Effector CD4-positive, alpha-beta T cell (primary cell): ENCODE data around the gene PTPN1.
"Not testable (repeated sequence)": the region's sequence is repeated elsewhere in the genome, so short reads cannot be mapped to it uniquely, and the experiment has no call there.

Experiments
- DNase-seq: peaks from one replicate; pipeline ENCODE4 v3.0.0-alpha.2; 2020
- total RNA-seq: gene quantifications from one replicate; lab custom pipeline; 2026; lab: John Stamatoyannopoulos, UW

Gene PTPN1
- total RNA-seq: 136 reads per million, percentile 88 among the genes with 10 or more reads in this experiment

DNA sequence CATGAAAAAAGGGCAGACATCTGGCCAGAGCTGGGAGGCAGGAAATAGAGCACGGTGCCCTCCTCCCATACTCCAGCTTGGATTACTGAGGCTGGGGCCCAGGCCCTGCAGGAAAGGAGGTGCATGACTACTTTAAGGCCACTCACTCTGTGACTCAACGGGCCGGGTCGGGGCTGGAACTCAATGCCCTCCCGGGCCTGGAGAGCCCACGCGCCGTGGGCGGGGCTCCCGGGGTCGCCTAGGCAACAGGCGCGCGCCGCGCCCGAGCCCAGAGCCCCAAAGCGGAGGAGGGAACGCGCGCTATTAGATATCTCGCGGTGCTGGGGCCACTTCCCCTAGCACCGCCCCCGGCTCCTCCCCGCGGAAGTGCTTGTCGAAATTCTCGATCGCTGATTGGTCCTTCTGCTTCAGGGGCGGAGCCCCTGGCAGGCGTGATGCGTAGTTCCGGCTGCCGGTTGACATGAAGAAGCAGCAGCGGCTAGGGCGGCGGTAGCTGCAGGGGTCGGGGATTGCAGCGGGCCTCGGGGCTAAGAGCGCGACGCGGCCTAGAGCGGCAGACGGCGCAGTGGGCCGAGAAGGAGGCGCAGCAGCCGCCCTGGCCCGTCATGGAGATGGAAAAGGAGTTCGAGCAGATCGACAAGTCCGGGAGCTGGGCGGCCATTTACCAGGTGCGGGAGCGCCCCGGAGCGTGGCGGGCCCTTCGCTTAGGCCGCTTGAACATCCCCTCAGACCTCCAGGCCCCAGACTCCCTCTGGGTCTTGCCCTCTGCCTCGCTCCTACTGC lies at the start of gene PTPN1:
Gene PTPN1, plus strand, starts transcription at position 461 of the 783 bp plus-strand sequence. Its CDS starts 145 bp downstream, at position 606.
- peak; percentile 98 for DNase-seq

GRCh38 chr20:50460608-50461267 lies 49.4 kb upstream of the PTPN1 start:
- DNase-seq: peak; percentile 64

DNA sequence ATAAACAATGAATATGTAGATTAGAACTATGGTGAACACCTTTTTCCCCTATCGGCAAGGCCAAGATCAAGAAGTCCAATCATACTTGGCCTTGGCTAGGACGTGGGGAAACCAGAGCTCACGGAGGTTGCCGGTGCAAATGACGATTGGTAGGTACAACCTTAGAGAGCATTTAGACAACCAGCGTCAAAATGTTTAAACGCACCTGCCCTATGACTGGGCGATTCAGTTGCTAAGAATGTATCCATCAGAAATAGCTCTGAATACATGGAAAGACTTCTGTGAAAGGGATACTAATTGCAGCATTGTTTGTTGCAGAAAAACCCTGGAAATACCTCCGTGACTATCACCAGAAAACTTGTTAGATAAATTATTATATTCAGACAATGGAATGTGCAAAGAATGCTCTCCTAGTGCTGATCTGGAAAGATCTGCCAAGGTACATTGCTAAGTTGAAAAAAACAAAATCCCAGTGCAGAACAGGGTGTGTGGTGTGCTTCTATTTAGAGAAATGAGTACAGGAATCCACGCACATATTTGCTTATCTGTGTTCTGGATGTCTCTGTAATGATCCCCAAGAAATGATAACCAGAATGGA lies 48.0 kb upstream of the PTPN1 start:
- no peak for DNase-seq

GRCh38 chr20:50464026-50464724 lies 46.0 kb upstream of the PTPN1 start:
- DNase-seq: peak; percentile 30

DNA sequence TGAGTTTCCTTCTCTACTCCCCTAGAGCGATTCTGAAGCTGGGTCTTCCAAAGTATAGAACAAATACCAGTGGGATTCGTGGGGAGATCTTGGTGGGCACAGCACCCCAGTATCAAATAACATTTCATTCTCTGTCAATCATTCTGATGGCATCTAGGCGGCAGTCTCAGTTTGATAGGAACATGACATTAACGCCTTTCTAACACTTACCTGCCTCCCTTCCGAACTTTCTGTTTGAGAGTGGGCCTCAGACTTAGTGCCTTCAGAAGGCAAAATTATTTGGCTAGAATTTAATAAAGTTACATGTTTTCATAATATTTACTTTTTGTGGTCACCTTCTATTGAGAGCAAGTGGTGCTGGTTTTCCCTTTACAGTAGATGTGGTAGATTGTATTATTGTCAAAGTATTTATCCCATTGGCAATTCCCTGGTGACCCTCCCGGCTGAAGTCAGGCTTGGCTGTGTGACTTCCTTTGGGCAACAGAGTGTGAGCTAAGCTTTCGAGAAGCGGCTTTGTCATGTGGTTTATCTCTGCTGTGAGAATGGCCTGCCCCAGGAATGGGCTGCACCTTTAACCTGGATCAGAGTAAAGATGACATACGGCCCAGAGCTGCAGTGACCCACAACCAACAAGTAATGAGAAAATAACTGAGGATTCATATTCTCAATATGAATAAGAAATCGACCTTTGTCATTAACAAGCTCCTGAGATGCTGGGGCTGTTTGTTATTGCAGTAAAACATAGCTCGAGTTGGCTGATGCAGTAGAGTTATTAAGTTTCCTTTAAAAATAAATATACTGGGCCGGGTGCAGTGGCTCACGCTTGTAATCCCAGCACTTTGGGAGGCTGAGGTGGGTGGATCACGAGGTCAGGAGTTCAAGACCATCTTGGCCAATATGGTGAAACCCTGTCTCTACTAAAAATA lies 45.2 kb upstream of the PTPN1 start:
- no peak for DNase-seq

DNA sequence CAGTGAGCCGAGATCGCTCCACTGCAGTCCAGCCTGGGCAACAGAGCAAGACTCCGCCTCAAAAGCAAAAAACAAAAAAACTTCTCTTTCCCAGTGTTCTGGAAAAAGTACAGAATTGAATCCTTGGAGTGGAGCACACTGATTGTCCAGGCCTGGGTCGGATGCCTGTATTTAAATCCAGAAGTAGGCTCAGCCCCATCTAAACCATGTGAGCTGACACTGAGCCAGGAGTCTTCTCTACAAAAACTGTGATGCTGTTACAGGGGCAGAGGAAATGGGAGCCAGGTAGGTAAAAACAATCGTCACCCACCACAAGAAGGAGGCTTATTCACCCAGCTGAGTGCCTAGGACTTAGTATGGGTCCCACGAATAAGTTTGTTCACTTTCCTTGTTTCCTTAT lies 43.0 kb upstream of the PTPN1 start:
- DNase-seq: no peak

DNA sequence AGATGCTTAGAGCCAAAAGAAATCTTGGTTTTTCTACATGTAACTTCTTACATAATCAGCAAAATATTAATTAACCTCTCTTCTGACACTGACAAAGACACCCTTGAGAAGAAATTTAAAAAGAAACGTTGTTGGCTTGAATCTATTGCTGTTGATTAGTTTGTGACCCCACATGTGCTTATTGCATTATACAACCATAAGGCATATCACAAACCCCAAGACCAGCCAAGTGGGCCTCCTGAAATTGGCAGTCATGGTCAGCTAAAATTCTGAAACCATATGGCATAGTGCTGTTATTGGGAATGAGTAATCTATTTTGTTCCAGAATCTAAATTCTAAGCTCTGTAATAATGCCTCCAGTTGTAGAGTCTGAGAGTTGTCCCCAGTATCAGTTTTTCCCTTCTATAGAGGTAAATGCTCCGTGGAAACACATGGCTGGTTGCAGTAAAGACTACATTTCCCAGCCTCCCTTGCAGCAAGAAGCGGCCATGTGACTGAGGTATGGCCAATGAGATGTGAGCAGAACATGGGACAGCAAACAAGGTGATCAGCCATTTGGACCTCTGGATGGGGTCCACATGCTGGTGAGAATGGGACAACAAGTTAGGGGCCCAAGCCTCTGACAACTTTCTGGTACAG lies 42.3 kb upstream of the PTPN1 start:
- no peak for DNase-seq

DNA sequence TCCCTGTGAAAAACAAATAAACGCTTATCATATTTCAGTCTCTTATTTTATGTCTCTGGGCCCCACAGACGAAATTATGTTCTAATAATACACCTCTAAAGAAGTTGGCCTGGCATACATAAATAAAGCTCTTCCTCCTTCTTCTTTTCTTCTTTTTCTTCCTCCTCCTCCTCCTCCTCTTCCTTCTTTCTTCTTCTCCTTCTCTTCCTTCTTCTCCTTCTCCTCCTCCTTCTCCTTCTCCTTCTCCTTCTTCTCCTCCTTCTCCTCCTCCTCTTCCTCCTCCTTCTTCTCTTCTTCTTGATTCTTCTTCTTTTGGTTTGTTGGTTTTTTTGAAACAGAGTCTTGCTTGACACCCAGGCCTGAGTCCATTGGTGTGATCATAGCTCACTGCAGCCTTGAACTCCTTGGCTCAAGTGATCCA lies 41.8 kb upstream of the PTPN1 start:
- DNase-seq: no peak

GRCh38 chr20:50469176-50469723 lies 40.9 kb upstream of the PTPN1 start:
- no peak for DNase-seq

- no peak for DNase-seq
Observed at GRCh38 chr20:50469796-50470195, 40.4 kb upstream of the PTPN1 start.

DNA sequence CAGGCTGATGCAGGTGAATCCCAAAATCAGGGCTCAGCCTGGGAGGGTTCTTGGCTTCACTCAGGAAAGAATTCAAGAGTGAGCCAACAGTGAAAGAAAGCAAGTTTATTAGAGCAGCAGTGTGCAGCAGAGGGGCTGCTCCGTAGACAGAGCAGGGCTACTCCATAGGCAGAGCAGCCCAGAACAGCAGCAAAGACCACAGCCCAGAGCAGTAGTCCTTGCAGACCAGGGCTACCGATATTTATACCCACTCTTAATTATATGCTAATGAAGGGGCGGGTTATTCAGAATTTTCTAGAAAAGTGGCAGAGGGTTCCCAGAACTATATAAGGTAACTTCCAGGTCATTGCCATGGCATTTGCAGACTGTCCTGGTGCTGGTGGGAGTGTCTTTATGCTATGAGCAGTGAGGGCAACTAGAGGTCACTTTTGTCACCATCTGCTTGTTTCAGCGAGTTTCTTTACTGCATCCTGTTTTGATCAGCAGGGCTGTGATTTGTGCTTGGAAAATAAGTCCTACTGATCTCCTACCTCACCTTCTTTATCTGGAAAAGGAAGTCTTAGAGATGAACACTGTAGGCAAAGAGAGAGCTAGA lies 39.8 kb upstream of the PTPN1 start:
- no peak for DNase-seq

- no peak for DNase-seq
Observed at GRCh38 chr20:50471231-50471630, 39.0 kb upstream of the PTPN1 start.

- DNase-seq: no peak
Observed at GRCh38 chr20:50472693-50473664, 37.2 kb upstream of the PTPN1 start.

- DNase-seq: not testable (repeated sequence)
Observed at GRCh38 chr20:50474356-50474755, 35.8 kb upstream of the PTPN1 start.

DNA sequence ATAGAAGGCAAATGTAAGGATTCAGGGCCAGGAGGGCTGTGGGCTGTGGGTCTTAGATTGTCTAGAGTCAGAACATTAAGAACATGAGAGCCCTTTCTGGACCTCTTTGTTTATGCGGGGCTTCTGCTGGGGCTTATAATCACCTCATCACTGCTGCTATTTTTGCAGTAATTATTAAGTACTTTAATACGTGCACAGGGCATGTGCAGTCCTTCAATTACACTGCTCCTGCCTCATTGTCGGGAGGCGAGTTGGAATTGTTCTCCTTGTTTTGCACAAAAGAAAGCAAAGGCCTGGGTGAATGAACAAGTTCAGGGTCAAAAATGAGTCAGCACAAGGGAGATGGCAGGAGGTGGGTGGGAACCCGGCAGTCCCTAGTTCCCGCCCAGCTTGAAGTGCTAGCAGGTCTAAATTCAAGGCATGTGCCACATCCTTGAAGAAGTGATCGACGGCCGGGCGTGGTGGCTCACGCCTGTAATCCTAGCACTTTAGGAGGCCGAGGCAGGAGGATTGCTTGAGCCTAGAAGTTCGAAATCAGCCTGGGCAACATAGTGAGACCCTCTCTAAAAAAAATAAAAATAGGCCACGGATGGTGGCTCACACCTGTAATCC lies 34.4 kb upstream of the PTPN1 start:
- no peak for DNase-seq

- no peak for DNase-seq
Observed at GRCh38 chr20:50477239-50477872, 32.8 kb upstream of the PTPN1 start.

DNA sequence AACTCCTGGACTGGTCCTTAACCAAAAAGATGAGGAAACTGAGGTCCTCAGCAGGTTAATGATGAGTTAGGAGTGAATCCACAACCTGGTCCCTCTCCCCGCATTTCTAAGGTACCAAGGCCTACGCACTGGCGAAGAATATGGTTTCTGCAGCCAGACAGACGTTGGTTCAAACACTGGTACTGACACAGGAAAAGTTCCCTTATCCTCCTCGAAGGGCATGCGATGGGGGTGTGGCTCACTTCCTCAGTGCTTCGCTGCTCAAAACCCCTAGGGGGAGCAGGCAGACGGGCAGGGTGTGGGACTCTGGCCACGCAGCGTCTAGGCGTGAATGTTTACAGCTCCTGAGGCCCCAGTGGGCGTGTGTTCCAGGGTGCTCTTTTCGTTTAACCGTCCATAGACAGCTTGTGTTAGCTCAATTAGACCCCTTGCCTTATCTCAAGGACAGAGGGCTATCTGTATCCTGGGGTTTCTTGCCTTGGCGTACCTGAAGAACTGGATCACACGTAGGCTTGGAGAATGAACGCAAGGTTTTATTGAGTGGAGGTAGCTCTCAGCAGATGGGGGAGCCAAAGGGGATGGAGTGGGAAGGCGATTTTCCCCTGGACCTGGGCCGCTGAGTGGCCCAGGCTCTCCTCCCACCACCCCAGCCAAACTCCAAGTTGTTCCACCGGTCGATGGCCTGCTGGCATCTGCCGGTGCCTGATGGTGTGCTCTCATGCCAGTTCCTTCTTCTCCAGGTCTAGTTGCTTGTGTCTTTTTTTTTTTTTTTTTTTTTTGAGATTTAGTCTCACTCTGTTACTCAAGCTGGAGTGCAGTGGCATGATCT lies 31.8 kb upstream of the PTPN1 start:
- DNase-seq: peak; percentile 57

DNA sequence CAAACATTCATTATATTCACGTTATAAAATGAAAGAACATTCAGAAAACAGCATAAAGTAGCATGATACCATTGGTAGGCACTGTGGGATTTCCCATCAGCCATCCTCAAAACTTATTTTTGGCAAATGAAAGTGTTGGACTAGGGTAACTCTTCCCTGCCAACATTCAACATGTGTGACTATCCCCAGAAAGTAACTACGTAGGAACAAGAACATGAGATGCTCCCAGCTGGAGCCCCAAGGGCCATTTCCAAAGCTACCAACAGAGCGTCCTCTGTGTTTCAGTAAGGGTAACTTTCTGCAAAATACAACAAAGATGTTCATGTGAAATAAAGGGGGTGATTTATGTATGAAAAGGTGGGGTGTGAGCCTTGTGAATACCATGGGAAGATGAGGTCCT lies 28.4 kb upstream of the PTPN1 start:
- no peak for DNase-seq
